Inflammatory macrophage treated with lipopolysaccharide for 4 hours (primary cell): ENCODE data around the gene FIBCD1.

Source experiments
- DNase-seq: peaks from one replicate; pipeline ENCODE4 v3.0.0-alpha.2; 2020

FIBCD1 gene

DNA sequence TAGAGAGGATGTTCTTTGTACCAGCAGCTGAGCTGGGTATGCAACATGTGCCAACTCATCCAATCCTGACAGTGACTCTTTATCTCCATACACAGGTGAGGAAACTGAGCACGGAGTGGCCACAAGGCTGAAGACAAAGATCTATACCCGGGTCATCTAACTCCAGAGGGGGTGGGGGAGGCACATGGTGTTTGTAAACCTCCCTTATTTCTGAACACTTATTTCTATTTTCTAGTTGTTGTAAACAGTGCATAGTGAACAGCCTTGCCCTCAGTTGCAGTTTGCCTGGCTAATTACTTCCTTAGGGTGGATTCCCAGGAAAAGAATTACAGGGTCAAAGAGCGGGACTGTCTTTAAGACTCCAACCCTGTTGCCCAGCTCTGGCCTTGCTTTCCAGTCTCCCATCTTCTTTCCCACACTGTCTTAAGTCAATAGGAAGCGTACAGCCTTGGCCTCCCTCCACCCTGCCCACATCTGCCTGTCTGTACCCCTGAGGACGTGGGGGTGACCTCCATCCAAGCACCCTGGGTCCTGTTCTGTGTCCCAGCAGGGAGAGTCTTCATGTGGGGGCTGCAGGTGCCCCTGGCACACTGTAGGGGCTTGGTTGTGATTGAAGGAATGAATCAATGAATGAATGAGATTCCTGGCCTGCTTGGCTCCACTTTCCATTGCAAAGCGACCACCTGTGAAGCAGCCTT, 13.2 kb upstream of the FIBCD1 start:
- no peak for DNase-seq

DNA sequence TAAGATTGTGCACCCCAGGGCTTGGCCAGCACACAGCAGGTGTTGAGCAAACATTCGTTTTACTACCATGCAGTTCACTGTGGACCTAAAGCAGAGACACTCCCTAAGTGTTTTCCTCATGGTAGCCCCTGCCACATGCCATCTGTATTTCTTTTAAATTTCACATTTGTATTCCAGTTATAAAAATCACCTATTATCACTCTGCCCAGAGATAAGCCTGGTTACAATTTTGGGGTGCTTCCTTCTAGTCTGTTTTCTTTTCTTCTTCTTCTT, 10.9 kb upstream of the FIBCD1 start:
- no peak for DNase-seq

DNA sequence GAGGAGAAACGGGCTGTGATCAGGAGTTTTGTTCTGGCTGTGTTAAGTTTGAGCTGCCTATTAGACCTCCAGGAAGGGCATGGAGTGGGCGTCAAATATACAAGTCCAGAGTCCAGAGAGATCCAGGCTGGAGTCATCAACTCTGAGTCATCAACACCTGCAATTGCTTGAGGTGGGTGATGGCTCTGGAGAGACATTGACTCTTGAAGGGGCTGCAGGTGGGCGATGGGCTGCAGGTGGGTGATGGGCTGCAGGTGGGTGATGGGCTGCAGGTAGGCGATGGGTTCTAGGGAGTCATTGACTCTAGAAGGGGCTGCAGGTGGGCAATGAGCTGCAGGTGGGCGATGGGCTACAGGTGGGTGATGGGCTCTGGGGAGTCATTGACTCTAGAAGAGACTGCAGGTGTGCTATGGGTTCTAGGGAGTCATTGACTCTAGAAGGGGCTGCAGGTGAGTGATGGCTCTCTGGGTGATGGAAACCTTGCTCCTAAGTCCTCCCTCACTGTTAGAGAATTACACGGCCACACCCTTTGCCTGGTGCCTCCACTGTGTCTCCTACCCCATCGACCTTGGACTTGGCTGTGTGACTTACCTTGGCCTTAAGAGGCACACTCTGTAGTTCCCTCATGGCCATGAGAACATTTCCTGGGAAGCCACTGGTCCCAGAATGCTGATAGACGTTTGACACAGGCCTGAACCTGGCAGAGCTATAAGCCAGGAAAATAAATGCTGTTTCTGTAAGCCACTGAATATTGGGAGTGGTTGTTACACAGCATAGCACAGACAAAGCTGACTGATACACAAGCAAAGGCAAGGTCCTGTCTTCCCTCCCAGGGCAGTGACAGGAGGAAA, 10.4 kb upstream of the FIBCD1 start:
- no peak for DNase-seq

DNA sequence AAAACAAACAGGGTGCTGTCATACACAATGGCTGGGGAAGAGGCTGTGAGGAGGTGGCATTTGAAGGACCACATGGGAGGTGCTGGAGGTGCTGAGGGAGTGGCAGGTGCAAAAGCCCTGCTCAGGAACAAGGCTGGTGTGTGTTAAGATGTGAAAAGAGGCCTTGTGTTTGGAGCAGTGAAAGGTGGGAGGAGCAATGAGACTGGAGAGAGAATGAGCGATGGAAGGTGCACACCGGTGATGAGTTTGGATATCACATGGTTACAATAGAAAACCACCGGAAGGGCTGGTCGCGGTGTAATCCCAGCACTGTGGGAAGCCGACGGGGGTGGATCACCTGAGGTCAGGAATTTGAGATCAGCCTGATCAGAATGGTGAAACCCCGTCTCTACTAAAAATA, 9.2 kb upstream of the FIBCD1 start:
- DNase-seq = no peak

DNA sequence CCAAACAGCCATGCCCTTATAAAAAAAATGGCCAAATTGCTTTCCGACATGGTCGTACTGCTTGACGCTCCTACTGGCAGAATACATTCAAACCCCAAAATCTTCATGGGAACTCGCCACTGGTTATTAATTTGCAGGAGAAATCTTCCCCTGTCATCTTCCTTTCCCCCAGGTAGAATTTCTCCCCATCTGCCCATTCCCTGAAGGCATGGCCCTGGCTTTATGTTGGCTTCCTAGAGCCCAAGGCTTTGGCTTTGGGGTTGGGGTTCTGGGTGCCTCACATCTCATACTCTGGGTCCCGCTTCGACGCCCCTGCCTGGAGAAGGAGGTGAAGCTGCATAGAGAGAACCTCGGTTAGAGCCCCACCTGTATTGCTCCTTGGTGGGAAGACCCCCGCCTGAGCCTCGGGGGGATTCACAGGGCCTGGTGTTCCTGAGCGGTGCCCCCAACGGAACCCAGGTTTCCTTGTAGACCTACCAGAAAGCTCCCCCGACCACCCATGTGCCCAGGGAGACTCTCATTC, 8.6 kb upstream of the FIBCD1 start:
- no peak for DNase-seq

DNA sequence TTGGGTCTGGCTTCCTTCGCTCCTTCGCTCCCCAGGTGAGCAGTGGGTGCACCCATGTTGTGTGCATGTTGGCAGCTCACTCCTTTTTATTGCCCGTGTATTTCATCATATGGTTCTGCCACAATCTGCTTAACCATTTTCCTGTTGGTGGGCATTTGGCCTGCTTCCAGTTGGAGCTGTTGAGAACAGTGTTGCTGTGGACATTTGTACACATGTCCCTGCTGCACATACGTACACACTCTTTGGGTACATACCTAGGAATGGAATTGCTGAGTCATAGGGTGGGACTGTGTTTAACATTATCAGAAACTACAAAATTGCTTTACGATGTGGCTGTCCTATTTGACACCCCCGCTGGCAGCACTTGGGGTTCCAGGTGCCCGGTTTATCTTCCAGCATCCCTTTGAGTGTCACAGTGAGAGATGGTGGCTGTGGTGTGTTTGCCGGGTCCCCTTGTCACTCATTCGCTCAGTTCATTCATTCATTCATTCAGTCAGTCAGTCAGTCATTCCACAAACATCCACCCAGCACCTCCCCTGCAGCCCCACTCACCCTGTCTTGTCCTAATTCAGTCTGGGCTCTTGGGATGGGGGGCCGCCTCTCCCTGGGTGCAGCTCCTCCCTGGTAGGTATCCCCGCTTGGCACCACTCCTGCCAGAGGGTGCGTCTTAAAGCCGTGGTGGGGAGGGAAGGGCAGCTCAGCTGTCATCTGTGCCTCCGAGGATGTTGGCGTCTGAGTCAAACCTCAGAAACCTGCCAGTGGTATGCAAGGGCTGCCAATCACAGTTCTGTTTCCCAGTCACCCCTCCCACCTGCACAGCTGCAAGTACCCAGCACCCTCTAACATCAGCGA, 7.9 kb upstream of the FIBCD1 start:
- no peak for DNase-seq

DNA sequence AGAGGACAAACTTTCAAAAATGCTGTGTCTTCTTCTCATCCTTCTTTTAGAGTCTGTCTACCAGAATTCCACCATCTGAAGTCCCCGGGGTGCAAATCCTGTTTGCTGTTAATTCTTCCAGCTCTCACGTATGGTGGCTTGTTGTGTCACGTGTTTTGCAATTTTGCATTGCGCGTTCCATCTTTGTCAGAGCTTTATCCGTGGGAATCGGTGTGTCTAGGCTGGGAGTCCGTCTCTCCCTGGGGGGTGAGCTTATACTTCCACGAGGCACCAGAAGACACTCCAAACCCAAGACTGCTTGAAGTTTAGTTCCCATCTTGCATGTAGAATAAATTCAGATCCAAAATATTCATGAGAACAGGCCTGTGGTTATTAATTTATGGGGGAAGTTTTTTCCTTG, 6.1 kb upstream of the FIBCD1 start:
- no peak for DNase-seq

DNA sequence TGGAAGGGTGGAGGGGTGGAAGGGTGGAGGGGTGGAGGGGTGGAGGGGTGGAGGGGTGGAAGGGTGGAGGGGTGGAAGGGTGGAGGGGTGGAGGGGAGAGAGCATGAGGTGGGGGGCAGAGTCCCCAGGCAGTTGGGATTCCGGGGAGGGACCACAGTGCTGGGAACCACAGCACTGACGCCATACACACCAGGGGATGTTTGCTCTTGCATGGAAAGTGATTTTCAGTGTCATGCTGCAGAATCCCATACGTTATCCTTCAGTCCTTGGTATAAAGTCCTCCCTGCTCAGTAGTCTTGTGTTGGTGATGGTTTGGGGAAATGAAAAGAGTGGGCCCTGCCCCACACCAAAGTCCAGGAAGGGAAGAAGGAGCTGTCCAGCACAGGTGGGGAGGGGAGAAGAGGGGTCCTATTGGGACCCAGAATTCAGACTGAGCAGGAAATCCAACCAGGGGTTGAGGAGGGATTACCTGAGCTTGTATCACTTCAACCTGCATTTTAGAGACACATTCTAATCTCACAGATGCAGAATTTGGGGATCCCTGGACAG, 5.5 kb upstream of the FIBCD1 start:
- DNase-seq = no peak

DNA sequence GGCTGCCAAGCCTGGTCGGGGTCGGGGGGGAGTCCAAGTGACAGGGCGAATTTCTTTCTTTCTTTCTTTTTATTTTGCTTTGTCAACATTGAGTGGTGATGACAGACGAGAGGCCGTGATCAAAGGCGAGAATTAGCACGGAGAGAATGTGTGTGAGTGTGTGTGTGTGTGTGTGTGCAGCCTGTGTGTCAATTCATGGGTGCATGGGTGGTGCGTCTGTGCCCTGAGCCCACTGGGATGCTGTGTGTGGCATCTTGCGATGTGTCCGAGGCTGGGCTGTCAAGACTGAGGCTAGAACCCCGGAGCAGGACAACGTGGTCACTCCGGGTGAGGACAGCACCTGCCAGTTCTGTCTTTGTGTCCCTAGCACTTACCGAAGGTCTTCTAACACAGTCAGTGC, 4.7 kb upstream of the FIBCD1 start:
- no peak for DNase-seq

DNA sequence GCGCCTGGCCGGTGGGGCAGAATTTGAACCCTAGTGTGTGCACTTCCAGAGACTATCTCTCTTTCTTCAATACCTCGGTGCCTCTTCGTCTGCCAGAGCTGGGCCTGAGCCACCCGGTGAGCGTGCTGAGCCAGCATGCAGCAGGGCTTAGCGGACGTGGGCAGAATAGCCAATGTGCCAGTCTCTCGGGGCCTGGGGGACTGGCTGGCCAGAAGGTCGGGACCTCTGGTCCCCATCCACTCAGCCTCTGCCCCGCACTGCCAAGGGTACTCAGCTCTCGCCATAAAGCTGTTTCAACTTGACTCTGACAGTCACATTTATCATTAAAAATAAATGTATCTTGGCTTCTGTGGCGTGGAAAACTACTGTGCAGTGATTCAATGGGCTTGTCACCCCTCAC, 4.2 kb upstream of the FIBCD1 start:
- no peak for DNase-seq

DNA sequence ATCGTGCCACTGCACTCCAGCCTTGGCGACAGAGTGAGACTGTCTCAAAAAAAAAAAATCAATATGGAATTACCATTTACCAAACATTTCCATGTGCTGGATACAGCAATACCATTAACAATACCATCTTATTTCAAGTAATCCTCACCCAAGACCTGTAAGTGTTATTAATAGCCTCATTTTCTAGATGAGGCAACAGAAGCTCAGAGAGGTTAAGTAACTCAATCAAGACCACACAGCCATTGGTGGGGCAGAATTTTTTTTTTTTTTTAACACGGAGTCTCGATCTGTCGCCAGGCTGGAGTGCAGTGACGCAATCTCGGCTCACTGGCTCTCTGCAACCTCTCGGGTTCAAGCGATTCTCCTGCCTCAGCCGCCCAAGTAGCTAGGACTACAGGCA, 3.6 kb upstream of the FIBCD1 start:
- no peak for DNase-seq

DNA sequence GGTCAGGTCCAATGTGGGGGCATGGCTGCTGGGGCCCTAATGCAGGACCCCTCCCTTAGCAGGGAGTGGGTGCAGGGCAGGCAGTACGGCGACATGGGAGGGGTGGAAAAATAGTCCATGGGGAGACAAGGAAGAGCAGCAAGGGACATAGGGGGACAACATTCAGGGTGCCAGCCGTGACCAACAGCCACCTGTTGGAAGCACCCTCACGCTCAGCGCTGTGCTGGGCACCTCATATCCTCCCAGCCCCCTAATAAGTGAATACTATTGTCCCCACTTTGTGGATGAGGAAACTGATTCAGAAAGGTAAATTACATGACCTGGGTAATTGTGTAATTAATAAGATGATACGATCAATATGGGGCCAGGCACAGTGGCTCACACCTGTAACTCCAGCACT, 3.0 kb upstream of the FIBCD1 start:
- no peak for DNase-seq

DNA sequence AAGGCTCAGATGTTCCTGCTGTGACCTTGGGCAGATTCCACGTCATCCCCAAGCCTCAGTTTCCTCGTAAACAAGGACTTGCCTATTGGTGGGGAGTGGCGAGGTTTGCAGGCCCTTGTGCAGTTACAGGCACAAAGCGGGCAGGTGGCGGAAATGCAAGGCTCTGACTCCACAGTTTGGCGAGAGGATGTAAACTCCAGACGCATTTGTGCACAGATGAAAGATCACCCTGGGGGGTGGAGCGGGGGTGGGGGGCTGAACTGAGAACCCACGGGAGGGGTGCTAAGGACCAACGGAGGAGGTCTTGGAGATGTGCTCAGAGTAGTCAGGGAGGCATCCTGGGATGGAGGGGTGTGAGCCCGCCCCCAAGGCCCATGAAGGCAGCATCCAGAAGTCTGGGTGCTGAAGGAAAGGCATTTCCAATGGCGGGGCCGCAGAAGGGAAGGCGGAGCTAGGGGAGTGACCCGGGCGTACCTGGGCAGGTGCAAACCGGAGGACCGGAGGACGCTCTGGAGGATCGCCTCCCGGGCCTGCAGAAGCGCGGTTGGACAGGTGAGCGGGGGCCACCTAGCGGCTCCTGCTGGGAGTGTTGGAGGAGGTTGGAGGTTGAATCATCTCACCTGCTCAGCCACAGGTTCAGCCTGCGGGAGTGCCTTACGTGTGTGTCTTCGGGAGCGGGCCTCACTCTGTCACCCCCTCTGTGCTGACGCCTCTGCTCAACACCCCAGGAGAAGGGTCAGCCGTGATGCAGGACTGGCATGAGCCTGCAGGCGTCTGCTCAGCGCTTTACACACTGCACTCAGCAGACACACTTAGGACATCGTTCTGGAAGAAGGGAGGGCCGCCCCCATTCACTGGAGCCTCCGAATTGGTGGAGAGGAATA, 1.9 kb upstream of the FIBCD1 start:
- peak; percentile 14 for DNase-seq

DNA sequence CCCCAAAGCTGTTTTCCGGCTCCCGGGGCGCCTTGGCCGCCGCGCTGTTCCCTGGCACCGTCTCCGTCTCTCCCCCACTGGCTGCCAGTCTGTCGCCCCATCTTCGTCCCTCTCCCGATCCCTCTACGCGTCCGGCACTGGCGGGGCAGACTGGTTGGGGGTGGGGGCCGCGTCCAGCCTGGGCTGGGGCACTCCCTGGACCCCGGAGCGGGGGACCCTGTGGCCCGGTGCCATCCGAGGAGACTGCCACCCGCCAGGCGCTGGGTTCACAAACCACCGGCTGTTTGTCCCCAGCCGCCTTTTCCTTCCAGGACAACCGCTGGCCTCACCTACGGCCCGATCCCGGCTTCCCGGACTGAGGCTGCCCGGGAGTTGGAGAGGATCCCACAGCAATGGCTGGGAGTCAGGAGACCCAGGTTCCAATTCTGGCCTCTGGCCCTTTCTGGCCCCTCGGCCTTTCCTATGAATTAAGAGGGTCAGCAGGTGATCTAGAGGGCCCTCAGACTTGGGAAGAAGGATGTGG, 1.0 kb upstream of the FIBCD1 start:
- no peak for DNase-seq

DNA sequence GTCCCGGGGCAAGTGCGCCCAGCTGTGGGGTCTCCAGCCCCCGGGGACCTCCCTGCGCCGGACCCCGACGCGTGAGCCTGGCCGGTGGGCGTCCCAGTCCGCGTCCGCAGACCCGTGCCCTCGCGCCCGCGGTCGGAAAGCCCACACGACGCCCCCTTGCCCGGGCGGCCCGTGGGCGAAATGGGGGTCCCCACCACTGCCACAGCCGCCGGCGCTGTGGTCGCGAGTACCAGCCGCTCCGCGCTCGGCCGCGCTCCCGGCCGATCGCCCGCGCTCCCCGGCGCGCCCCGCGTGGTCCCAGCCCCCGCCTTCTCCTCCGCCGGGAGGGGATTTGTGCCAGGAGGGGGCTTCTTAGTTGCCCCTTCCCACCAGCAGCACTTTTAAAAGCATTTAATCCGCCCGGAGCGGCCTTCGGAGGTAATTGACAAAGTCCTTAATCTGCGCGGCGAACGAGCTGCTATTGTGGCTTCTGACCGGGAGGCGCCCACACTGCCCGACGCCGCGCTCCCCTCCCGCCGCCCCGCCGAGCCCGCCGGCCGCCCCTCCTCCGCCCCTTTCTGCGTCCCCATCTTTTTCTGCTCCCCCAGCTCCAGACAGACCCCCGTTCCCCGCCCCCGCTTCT, 469 bp upstream of the FIBCD1 start:
- no peak for DNase-seq

DNA sequence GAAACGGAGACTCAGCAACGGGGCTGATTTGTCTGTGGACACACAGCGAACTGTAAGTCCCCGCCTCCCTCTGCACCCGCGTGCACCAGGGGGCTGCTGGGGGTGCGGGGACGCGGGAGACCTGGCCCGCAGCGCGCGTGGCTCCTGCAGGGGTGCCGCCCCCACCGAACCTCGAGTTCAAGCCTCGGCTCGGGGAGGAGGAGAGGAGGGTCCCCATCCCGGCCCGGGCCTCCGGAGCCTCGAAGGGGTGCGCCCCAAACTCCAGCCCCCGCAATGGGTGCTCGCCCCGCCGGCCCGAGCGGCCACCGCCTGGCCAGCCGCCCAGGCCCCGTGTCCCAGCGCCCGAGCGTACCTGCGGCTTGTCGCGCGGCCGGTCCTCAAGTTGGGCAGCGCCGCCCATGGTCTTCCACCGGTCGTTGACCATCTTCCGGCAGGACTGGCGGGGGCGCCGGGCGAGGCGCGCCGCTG, 829 bp downstream of the FIBCD1 start:
- no peak for DNase-seq

DNA sequence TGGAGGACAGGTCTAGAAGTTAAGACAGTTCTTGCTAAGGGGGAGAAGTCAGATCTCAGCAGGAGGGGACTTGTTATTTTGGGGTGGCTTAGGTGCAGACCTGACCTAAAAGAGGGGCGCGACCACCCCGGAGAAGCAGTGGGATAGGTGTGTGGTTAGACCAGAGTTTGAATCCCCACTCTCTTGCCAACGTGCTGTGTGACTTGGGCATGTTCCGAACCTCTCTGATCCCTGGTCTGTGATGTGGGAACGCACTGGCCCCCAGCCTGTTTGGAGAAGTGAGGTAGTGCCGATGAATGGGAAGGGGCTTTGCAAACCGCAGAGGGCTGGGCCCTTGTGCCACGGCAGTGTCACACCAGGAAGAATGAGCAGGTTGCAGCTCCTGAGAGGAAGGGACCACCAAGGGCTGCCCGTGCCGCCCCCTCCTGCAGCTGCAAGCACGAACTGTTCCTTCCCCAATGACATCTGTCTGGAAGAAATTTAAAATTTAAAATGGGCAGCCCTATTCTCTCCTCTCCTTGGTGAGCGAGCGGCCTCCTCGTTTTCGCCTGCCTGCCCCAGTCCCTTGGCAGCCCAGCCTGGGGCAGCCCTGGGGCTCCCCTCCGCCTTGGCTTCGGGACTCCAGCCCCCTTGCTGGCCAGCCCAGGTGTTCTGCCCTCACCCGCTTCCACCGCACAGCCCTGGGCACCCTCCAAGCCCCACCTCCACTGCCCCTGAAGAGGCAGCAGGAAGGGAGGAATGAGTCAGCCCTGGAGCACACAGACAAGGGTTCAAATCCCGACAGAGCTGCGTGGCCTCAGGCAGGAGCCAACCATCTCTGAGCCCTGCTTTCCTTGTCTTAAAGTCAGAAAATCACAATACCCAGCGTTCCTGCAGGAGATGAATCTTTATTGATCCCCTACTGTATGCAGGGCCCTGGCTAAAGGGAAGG, 1.6 kb downstream of the FIBCD1 start:
- no peak for DNase-seq

DNA sequence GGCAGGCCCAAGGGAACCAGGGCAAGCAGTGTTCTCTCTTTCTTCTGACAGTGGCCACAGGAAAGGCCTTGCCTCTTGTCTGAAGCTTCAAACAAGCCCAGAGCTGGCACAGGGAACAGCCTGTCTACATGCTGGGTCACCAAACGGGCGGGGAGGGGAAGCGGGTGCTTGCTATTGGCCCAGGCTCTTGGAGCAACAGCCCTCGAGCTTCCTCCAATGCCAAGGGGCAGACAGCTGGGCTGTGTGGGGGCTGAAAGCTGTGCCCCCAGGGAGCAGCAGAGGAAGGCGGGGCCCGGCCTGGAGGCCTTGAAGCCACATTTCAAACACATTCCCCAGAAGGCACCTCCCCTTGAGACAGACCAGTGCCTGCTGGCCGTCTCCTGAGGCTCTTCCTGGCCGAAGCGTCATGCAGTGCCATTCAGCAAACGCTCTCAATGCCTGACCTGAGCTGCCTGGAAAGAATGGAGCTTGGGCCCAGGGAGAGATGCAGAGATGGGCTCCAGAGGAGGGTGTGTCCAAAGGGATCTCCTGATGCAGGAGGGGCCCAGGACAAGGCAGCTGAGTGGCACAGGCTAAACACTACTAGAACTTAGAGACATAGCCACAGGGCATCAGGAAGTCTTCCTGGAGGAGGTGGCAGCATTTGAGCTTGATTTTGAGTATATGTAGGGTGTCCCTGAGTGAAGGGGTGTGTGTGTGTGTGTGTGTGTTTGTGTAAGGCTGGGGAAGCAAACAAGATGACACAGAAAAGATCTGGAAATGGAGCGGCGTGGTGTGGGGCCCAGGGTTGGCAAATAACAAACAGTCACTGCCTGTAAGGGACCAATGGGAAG, 2.5 kb downstream of the FIBCD1 start:
- DNase-seq = no peak

DNA sequence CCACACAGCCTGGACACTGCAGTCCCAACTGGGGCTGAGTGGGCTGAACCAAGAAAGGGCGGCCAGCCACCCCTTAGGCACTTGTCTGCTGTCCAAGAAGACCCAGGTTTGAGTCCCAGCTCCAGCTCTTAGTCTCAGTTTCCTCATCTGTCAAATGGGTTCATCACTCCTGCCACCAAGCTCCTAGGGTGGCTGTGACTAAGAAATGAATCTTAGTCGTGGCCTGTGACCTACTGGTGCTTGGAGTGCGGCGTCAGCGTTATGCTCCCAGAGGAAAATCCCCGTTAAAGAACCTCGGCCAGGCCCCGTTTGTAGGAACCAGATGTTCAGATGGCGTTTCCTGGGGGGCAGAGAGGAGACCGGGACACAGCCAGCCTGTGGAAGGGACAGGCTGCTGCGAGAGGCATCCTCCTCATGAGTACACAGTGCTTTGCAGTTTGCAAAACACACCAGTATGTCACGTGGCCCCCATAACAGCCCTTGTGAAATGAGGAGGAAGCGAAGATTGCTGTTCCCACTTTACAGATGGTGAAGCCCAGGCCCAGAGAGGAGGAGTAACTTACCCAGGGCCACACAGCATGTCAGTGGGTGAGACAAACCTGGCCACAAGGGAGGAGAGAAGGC, 3.3 kb downstream of the FIBCD1 start:
- peak; percentile 11 for DNase-seq
